Keratinocyte (primary cell): ENCODE data around the gene ZFYVE21. TPM values are rescaled to one million over a fixed set of nuclear protein-coding genes. Genes with fewer than 3 reads are reported as not detected.

Experiments
- DNase-seq: peaks from one replicate; pipeline ENCODE4 v3.0.0-alpha.2; 2011; ENCODE audit warnings: low read depth, missing footprints, low spot score
- FAIRE-seq: peaks from 2 replicates; lab custom pipeline; 2011; peaks lifted over from hg19 to GRCh38; lab: Jason Lieb, UNC
- H2AFZ ChIP-seq: 2 replicates; pipeline ENCODE4 v1.6.0; 2012; ENCODE audit warnings: low read length, control low read depth, inconsistent platforms; ENCODE audit not compliant: control insufficient read depth
- H3K27ac ChIP-seq: 2 replicates; pipeline ENCODE4 v1.5.1; 2011; ENCODE audit warnings: low read length; ENCODE audit not compliant: control insufficient read depth, insufficient read depth
- H3K27me3 ChIP-seq: 3 replicates; pipeline ENCODE4 v1.6.0; 2011; ENCODE audit warnings: low read length; ENCODE audit not compliant: control insufficient read depth, insufficient read depth; ENCODE audit errors: extremely low read depth
- H3K36me3 ChIP-seq, 2 experiments: 2 replicates in 1 of 2; 3 replicates in 1 of 2; pipeline ENCODE4 v1.5.1; 2011; ENCODE audit warnings: low read length in 2 of 2, mild to moderate bottlenecking in 1 of 2; ENCODE audit not compliant: control insufficient read depth in 2 of 2, insufficient read depth in 2 of 2; ENCODE audit errors: extremely low read depth in 1 of 2
- H3K4me1 ChIP-seq: 3 replicates; pipeline ENCODE4 v1.5.1; 2011; ENCODE audit warnings: low read length; ENCODE audit not compliant: control insufficient read depth, insufficient read depth; ENCODE audit errors: extremely low read depth
- H3K4me2 ChIP-seq: 3 replicates; pipeline ENCODE4 v1.6.0; 2011; ENCODE audit warnings: low read depth, low read length; ENCODE audit not compliant: control insufficient read depth, insufficient read depth; ENCODE audit errors: extremely low read depth
- H3K4me3 ChIP-seq, 3 experiments: fragments of 200-600 bp in 1 of 3; sonication (generic) in 1 of 3; 2 replicates in 2 of 3; 3 replicates in 1 of 3; pipeline ENCODE4 v1.5.1; 2011 to 2016; ENCODE audit warnings: low read length in 3 of 3, mild to moderate bottlenecking in 3 of 3, control low read depth in 2 of 3, inconsistent platforms in 1 of 3, low read depth in 1 of 3, mixed read lengths in 1 of 3, mixed run types in 1 of 3, moderate library complexity in 1 of 3; ENCODE audit not compliant: control insufficient read depth in 2 of 3, insufficient read depth in 2 of 3; ENCODE audit errors: extremely low read depth in 1 of 3
- H3K79me2 ChIP-seq: 2 replicates; pipeline ENCODE4 v1.6.0; 2012; ENCODE audit warnings: low read length; ENCODE audit not compliant: control insufficient read depth, insufficient read depth
- H3K9ac ChIP-seq: 3 replicates; pipeline ENCODE4 v1.6.0; 2011; ENCODE audit warnings: low read length; ENCODE audit not compliant: control insufficient read depth, insufficient read depth; ENCODE audit errors: extremely low read depth
- H3K9me1 ChIP-seq: 3 replicates; pipeline ENCODE4 v1.6.0; 2011; ENCODE audit warnings: low read length; ENCODE audit not compliant: control insufficient read depth, insufficient read depth; ENCODE audit errors: extremely low read depth
- H3K9me3 ChIP-seq: 2 replicates; pipeline ENCODE4 v1.5.1; 2012; ENCODE audit warnings: low read depth, low read length; ENCODE audit not compliant: control insufficient read depth
- H4K20me1 ChIP-seq: 3 replicates; pipeline ENCODE4 v1.6.0; 2011; ENCODE audit warnings: low read length; ENCODE audit not compliant: control insufficient read depth, insufficient read depth; ENCODE audit errors: extremely low read depth
- EZH2 ChIP-seq: IDR thresholded peaks from one replicate; pipeline ENCODE4 v1.6.1; 2012; ENCODE audit warnings: inconsistent platforms, mild to moderate bottlenecking, low read length, moderate library complexity
- dilution Hi-C: fragments of 300-500 bp; cut with MboI; formaldehyde crosslinking; loops from one replicate; pipeline ENCODE4 v1.7.0; 2020; ENCODE audit warnings: low sequenced_read_pairs; ENCODE audit not compliant: extremely low pct_ligation_motif_present
- polyA plus RNA-seq, 5 experiments: library from polyadenylated mRNA; depleted of rRNA in 3 of 5; stranded (reverse) in 3 of 5; stranded (forward) in 1 of 5; unstranded in 1 of 5; fragments of >200 nt; gene quantifications; 1 replicate in 1 of 5; 2 replicates in 3 of 5; 3 replicates in 1 of 5; pipeline versions ENCODE4 v1.2.1 to v1.2.3, GENCODE V29; 2011 to 2012; ENCODE audit warnings: missing spikeins in 2 of 5, low read depth in 1 of 5, low replicate concordance in 1 of 5
- TF ChIP-seq, protein P1 (sequence below), 3 experiments: IDR thresholded peaks in 1 of 3; conservative IDR thresholded peaks in 1 of 3; optimal IDR thresholded peaks in 1 of 3; 2 replicates in 2 of 3; 3 replicates in 1 of 3; pipeline versions ENCODE3 to v1.5.1; 2011; ENCODE audit warnings: low read length in 3 of 3, mild to moderate bottlenecking in 3 of 3, moderate library complexity in 2 of 3, control low read depth in 1 of 3, inconsistent platforms in 1 of 3; ENCODE audit not compliant: insufficient read depth in 2 of 3; ENCODE audit errors: extremely low read depth in 1 of 3

Gene ZFYVE21
- polyA plus RNA-seq, 1 donor (not counting 4 experiments of a cell fraction or from before 2014, with no cell fraction given), result 116 TPM

DNA sequence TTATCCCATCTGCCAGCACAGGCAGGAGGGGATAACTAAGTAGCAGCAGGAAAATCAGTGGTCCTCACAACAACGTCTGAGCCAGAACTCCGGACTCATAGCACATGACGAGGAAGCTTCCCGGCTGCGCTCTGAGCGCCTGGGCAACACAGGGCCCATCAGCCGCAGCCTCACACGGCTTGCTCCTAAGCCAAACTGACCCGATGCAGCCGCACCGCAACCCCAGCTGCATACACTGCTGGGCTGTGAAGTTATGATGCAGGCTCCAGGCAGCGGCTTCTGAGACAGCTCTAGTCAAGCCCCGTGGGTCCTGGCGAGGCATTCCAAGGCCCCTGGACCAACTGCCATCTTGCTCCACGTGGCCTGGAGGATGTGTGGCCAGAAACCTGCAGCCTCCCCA, 28.1 kb downstream of the ZFYVE21 start:
- no peak overlapping the region for H3K4me3 ChIP-seq
- H3K4me2 ChIP-seq, result no peak overlapping the region
- DNase-seq (no peak), FAIRE-seq (no peak)
- H3K27me3 ChIP-seq, result no peaks in the 10 kb centered on the region
- H3K9ac ChIP-seq, result no peak overlapping the region
- H3K27ac ChIP-seq, result no peak overlapping the region
- H3K9me3 ChIP-seq, result no peaks in the 10 kb centered on the region
- no peaks in the 10 kb centered on the region for H3K9me1 ChIP-seq
- dilution Hi-C loops, result no loop called here
- no peaks in the 10 kb centered on the region for H3K4me1 ChIP-seq
- H3K79me2 ChIP-seq, result no peaks in the 10 kb centered on the region
- H2AFZ ChIP-seq, result no peak overlapping the region
- H3K36me3 ChIP-seq, result peaks cover 20 to 36% of the 10 kb centered on the region in 2 experiments
- no peak for TF ChIP-seq EZH2
- TF ChIP-seq, protein P1, sequence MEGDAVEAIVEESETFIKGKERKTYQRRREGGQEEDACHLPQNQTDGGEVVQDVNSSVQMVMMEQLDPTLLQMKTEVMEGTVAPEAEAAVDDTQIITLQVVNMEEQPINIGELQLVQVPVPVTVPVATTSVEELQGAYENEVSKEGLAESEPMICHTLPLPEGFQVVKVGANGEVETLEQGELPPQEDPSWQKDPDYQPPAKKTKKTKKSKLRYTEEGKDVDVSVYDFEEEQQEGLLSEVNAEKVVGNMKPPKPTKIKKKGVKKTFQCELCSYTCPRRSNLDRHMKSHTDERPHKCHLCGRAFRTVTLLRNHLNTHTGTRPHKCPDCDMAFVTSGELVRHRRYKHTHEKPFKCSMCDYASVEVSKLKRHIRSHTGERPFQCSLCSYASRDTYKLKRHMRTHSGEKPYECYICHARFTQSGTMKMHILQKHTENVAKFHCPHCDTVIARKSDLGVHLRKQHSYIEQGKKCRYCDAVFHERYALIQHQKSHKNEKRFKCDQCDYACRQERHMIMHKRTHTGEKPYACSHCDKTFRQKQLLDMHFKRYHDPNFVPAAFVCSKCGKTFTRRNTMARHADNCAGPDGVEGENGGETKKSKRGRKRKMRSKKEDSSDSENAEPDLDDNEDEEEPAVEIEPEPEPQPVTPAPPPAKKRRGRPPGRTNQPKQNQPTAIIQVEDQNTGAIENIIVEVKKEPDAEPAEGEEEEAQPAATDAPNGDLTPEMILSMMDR (optimal IDR thresholded peaks at IDR 0.05 in 1 of 3, IDR thresholded peaks at IDR 0.05 in 1 of 3, conservative IDR thresholded peaks at IDR 0.05 in 1 of 3; ENCODE audit: extremely low read depth in 1 of 3, insufficient read depth in 2 of 3, low read length in 3 of 3), result no peak
- no peaks in the 10 kb centered on the region for H4K20me1 ChIP-seq

DNA sequence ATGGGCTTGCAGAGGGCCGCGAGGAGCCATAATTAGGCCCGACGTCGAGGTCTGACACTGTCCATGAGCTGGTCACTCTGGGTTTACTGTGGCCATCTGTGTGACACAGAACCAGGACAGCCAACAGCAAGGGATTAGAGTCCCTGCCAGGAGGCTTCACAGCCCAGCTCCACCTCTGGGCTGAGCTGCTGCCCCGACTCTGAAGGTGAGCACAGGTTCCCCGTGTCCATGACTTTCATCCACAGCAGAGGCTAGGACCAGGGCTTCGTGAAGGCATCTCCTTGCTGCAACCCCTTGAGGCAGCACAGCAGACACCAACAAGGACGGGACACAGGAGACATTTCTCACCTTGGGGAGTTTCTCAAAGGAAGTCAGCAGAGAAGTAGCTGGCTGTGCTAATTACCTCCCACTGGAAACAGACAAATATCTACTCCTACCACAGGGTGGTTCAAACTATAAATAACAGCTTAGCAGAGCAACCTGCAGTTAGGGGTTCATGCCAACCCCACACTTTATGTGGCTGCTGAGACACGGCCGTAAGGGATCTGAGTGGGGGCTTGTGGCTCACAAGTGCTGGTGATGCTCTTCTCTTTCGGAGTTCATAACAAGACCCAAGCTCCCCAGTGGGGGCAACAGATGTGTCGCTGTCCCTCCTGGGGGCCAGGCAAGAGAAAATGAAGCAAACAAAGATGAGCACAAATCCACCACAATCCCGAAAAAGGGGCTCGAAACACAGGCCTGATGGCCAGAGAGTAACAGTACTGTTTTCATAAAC, 29.2 kb downstream of the ZFYVE21 start:
- Histone ChIP-seq H3K4me3 (no peak overlapping the region), H3K4me2 (no peak overlapping the region), H3K27ac (no peak overlapping the region), H3K9me1 (no peaks in the 10 kb centered on the region), H3K4me1 (no peaks in the 10 kb centered on the region), H3K36me3 (peaks cover 14 to 33% of the 10 kb centered on the region in 2 experiments), H3K9ac (no peak overlapping the region), H3K79me2 (no peaks in the 10 kb centered on the region), H2AFZ (no peak overlapping the region), H3K9me3 (no peaks in the 10 kb centered on the region), H3K27me3 (no peaks in the 10 kb centered on the region), H4K20me1 (no peaks in the 10 kb centered on the region)
- dilution Hi-C loops, result no loop called here
- DNase-seq (no peak), FAIRE-seq (no peak)
- TF ChIP-seq, protein P1 (optimal IDR thresholded peaks at IDR 0.05 in 1 of 3, IDR thresholded peaks at IDR 0.05 in 1 of 3, conservative IDR thresholded peaks at IDR 0.05 in 1 of 3; ENCODE audit: extremely low read depth in 1 of 3, insufficient read depth in 2 of 3, low read length in 3 of 3), result no peak
- TF ChIP-seq EZH2, result no peak
